NT2/D1 (cell line): Measurements from ENCODE around the gene CD55.

Experiments
- DNase-seq: peaks from one replicate; pipeline ENCODE4 v3.0.0-alpha.2; 2011; ENCODE audit warnings: low read depth, low spot score
- H3K27me3 ChIP-seq: 2 replicates; pipeline ENCODE4 v1.6.0; 2011; ENCODE audit warnings: mild to moderate bottlenecking; ENCODE audit not compliant: insufficient read length, insufficient read depth
- H3K36me3 ChIP-seq: 2 replicates; pipeline ENCODE4 v1.6.1; 2011; ENCODE audit warnings: mild to moderate bottlenecking, low read length, mixed read lengths; ENCODE audit not compliant: insufficient read depth, insufficient read length
- H3K4me1 ChIP-seq: 2 replicates; pipeline ENCODE4 v1.5.1; 2011; ENCODE audit not compliant: insufficient read depth, insufficient read length
- H3K4me3 ChIP-seq: 2 replicates; pipeline ENCODE4 v1.5.1; 2011; ENCODE audit warnings: low read depth; ENCODE audit not compliant: insufficient read length
- H3K9ac ChIP-seq: 2 replicates; pipeline ENCODE4 v1.6.0; 2011; ENCODE audit warnings: low read depth; ENCODE audit not compliant: insufficient read length
- H3K9me3 ChIP-seq: 2 replicates; pipeline ENCODE4 v1.5.1; 2011; ENCODE audit warnings: mild to moderate bottlenecking, low read length; ENCODE audit not compliant: insufficient read depth
- SUZ12 ChIP-seq: IDR thresholded peaks from 2 replicates; pipeline ENCODE4 v1.6.1; 2011; ENCODE audit not compliant: insufficient read length, insufficient read depth; ENCODE audit errors: extremely low read depth
- YY1 ChIP-seq: IDR thresholded peaks from 2 replicates; pipeline ENCODE4 v1.6.1; 2011; ENCODE audit not compliant: insufficient read length, insufficient read depth
- ZNF274 ChIP-seq: IDR thresholded peaks from 2 replicates; pipeline ENCODE4 v1.6.1; 2011; ENCODE audit warnings: mild to moderate bottlenecking, low read depth, low read length

Gene CD55

DNA sequence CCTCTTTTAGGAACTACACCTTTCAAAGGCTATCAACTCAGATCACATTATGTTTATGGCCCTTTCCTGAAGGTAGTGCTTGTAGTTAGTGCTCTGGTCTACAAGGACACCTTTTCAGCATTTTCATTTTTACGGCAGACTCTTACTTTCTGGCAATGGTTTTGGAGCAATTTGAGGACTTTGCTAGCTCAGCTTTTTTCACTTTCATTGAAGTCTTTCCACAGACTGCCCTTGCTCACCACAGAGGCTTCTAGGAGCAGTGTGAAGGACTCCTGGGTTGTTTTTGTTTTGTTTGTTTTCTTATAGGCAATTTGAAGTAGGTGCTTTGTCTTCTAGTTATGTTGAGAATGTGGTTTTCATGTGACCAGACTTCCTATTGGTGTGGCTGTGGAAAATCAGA is 43.1 kb downstream of the CD55 start:
- H3K4me3 ChIP-seq: no peak overlapping the region
- H3K36me3 ChIP-seq: no peaks in the 10 kb centered on the region
- H3K9ac ChIP-seq: no peak overlapping the region
- no peaks in the 10 kb centered on the region for H3K27me3 ChIP-seq
- H3K9me3 ChIP-seq: no peaks in the 10 kb centered on the region
- TF ChIP-seq YY1: no peak
- TF ChIP-seq SUZ12: no peak
- TF ChIP-seq ZNF274: no peak
- H3K4me1 ChIP-seq: no peaks in the 10 kb centered on the region
- no peak for DNase-seq

DNA sequence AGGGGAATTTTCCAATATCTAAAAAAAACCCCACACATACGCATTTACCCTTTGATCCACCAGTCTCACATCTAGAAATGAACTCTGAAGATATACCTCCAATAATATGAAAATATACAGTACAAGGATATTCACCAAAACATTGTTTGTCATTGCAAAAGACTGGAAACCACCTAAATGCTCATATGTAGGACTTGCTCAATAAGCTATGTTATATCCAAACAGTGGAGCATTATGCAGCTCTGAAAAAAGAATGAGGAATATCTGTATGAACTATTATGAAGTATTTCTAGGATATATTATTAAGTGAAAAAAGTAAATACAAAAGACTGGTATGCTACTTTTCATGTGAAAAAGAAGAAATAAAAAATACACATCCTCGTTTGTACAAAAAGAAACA is 43.6 kb downstream of the CD55 start:
- no peaks in the 10 kb centered on the region for H3K9me3 ChIP-seq
- no peak overlapping the region for H3K9ac ChIP-seq
- H3K4me3 ChIP-seq: no peak overlapping the region
- no peaks in the 10 kb centered on the region for H3K36me3 ChIP-seq
- no peaks in the 10 kb centered on the region for H3K27me3 ChIP-seq
- H3K4me1 ChIP-seq: no peaks in the 10 kb centered on the region
- TF ChIP-seq YY1: no peak
- TF ChIP-seq SUZ12: no peak
- TF ChIP-seq ZNF274: no peak
- DNase-seq: no peak

DNA sequence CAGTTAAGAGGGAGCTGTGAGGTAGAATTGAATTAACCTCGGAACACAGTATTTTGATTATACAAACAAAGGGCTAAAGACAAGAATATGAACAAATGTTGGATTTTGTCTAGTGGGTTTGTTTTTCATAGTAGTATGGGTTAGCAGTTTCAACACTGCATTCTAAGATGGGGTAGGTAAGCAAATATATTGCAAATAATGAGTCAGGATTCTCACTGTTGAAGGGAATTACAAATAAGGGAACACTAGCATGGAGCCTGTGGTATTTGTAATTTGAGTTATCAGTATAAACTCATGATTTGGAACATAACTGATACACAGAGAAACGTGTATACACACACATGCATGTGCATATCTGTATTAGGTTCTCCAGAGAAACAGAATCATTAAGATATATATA is 44.5 kb downstream of the CD55 start:
- Histone ChIP-seq H3K9ac (no peak overlapping the region), H3K4me1 (no peaks in the 10 kb centered on the region), H3K9me3 (no peaks in the 10 kb centered on the region), H3K27me3 (no peaks in the 10 kb centered on the region), H3K4me3 (no peak overlapping the region), H3K36me3 (no peaks in the 10 kb centered on the region)
- TF ChIP-seq SUZ12 (no peak), YY1 (no peak)
- DNase-seq: no peak

DNA sequence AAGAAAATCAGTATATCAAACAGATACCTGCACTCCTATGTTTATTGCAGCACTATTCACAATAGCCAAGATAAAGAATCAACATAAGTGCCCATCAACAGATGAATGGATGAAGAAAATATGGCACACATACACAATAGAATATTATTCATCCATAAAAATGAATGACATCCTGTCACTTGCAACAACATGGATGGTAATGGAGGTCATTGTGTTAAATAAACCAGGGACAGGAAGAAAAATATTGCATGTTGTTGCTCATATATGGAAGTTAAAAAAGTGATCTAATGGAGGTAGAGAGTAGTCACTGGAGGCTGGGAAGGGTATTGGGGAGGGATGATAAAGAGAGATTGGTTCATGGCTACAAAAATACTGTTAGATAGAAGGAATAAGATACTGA is 67.2 kb downstream of the CD55 start:
- H3K36me3 ChIP-seq: no peaks in the 10 kb centered on the region
- no peaks in the 10 kb centered on the region for H3K9me3 ChIP-seq
- no peaks in the 10 kb centered on the region for H3K27me3 ChIP-seq
- H3K4me3 ChIP-seq: no peak overlapping the region
- no peak overlapping the region for H3K9ac ChIP-seq
- H3K4me1 ChIP-seq: no peaks in the 10 kb centered on the region
- no peak for DNase-seq
- TF ChIP-seq SUZ12: no peak
- no peak for TF ChIP-seq YY1

DNA sequence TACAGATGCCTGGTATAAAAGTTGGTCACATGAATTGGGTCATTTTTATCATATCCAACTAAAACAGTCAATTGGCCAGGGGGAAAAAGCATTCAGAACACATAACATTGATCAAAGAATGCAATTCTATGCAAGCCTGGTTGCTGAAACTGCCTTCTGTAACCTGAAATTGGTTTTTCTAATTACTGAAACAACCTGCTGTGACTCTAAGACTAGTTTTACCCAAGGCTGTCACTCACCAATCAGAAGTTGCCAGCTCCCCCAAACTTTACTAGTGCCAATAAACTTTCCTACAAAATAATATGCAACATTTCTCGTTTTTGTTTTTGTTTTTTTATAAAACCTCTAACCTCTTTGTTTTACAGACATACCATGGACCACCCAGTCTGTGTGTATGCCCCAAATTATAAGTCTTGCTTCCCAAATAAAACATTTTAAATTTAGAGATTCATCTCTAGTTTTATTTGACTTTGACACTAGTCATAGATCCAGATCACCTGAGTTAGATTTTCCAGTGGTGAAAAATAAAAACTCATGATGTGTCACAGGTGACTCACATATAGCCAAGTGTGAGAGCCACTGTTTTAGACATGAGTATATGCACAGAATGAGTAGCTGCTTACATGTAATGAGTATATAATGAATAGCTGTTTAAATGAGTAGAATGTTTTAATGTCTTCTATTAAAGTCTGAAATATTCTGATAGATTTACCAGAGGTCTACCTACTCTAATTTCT is 68.4 kb downstream of the CD55 start:
- no peak overlapping the region for H3K9ac ChIP-seq
- no peaks in the 10 kb centered on the region for H3K36me3 ChIP-seq
- H3K4me3 ChIP-seq: no peak overlapping the region
- no peak for DNase-seq
- H3K27me3 ChIP-seq: no peaks in the 10 kb centered on the region
- TF ChIP-seq YY1 (no peak), SUZ12 (no peak), ZNF274 (no peak)
- no peaks in the 10 kb centered on the region for H3K9me3 ChIP-seq
- no peaks in the 10 kb centered on the region for H3K4me1 ChIP-seq

DNA sequence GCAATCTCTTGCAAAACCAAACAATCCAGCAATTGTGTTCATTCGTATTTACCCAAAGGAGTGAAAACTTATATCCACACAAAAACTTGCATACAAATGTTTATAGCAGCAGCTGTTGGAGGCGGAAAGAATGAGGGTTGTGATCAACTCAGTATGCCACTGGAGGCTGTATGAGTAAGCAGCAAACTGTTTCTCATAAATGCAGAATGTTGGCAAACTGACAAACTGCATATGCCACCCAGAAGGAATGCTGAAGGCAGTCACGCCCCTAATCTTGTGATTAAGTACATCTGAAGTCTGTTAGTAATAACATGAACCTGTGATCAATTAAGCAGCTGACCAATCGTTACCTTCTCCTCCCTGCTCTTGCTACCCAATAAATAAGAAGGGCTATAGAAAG is 72.1 kb downstream of the CD55 start:
- Histone ChIP-seq H3K9me3 (no peaks in the 10 kb centered on the region), H3K36me3 (no peaks in the 10 kb centered on the region), H3K27me3 (no peaks in the 10 kb centered on the region), H3K9ac (no peak overlapping the region), H3K4me1 (no peaks in the 10 kb centered on the region), H3K4me3 (no peak overlapping the region)
- DNase-seq: no peak
- TF ChIP-seq SUZ12 (no peak), YY1 (no peak), ZNF274 (no peak)

DNA sequence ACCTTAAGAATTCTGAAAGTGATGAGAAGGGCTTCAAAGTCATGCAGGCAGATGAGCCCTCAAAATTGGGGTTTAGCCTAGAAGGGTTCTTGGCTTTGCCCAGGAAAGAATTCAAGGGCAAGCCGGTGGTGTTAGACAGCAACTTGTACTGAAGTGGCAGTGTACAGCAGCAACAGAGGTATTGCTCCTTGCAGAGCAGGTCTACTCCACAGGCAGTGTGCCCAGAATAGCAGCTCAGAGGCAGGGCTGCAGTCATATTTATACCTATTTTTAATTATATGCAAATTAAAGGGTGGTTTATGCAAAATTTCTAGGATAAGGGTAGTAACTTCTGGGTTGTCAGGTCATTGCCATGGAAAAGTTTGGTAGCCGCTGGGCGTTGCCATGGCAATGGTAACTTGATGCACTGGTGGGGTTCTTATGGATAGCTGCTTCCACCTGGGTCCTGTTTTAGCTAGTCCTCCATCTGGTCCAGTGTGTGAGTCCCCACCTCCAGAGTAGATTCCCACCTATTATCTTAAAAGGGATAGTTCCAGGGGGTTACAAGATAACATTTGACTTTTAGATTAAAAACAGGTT is 74.8 kb downstream of the CD55 start:
- TF ChIP-seq YY1 (no peak), ZNF274 (no peak), SUZ12 (no peak)
- Histone ChIP-seq H3K4me1 (no peaks in the 10 kb centered on the region), H3K9me3 (no peaks in the 10 kb centered on the region), H3K27me3 (no peaks in the 10 kb centered on the region), H3K4me3 (no peak overlapping the region), H3K9ac (no peak overlapping the region), H3K36me3 (no peaks in the 10 kb centered on the region)
- DNase-seq: no peak
